Thyroid gland (tissue), 4 donors: ENCODE results near the gene PPP6R1. TPM values are rescaled to one million over a fixed set of nuclear protein-coding genes. Genes with fewer than 3 reads are reported as not detected.

Experiments
- DNase-seq, 2 donors: peaks; one replicate each; pipeline ENCODE4 v3.0.0-alpha.2; 2019
- H3K27ac ChIP-seq, 3 donors: fragments of 200-600 bp; sonication (generic); 1 replicate in 2 of 3; 2 replicates in 1 of 3; pipeline ENCODE4 v1.5.1; 2016 to 2019; ENCODE audit warnings: mild to moderate bottlenecking in 1 of 3, moderate library complexity in 1 of 3
- H3K27me3 ChIP-seq: fragments of 200-600 bp; sonication (generic); one replicate; pipeline ENCODE4 v1.5.1; 2019
- H3K36me3 ChIP-seq, 2 donors: fragments of 200-600 bp; sonication (generic); one replicate each; pipeline ENCODE4 v1.5.1; 2016 to 2019
- H3K4me1 ChIP-seq, 2 donors: fragments of 200-600 bp; sonication (generic); one replicate each; pipeline ENCODE4 v1.5.1; 2017 to 2019
- H3K4me3 ChIP-seq, 3 donors: fragments of 200-600 bp; sonication (generic); replicated peaks in 1 of 3; 1 replicate in 2 of 3; 2 replicates in 1 of 3; pipeline ENCODE4 v1.5.1; 2016; ENCODE audit warnings: mild to moderate bottlenecking in 1 of 3
- H3K9me3 ChIP-seq: fragments of 200-600 bp; sonication (generic); one replicate; pipeline ENCODE4 v1.5.1; 2017
- CTCF ChIP-seq, 6 experiments: fragments of 200-600 bp in 3 of 6; fragments of 450-650 bp in 3 of 6; sonication (generic) in 3 of 6; IDR thresholded peaks; one replicate each; pipeline ENCODE4 v1.5.1; 2016 to 2019; ENCODE audit warnings: antibody characterized with exemption in 6 of 6, mild to moderate bottlenecking in 2 of 6, inconsistent platforms in 1 of 6, moderate library complexity in 1 of 6
- POLR2A ChIP-seq, 2 donors: fragments of 450-650 bp; IDR thresholded peaks; one replicate each; pipeline ENCODE4 v1.6.1; 2017; ENCODE audit warnings: antibody characterized with exemption in 2 of 2, mild to moderate bottlenecking in 2 of 2, moderate library complexity in 1 of 2
- WGBS, 2 donors: methylation state at CpG; one replicate each; pipeline ENCODE4 v1.1.5; 2017; 5-methylcytosine and 5-hydroxymethylcytosine counted together
- intact Hi-C: fragments of 100-400 bp; cut with DNase I; formaldehyde crosslinking; loops from one replicate; pipeline ENCODE4 v1.15.1; 2023
- total RNA-seq, 4 donors: library from RNA; depleted of rRNA; stranded (reverse); fragments of >200 nt; gene quantifications; one replicate each; pipeline ENCODE4 v1.2.3, GENCODE V29; 2016

Gene PPP6R1
- total RNA-seq, 4 donors from 2014 or later: 26.1 to 99.8 (median 54.2) TPM

GRCh38 chr19:55265173-55265572 is 6.4 kb upstream of the PPP6R1 start:
- DNase-seq: no peak
- WGBS, 2 donors: 89 to 90% methylated on average over 16 of the region's 16 CpGs
- intact Hi-C loops: no loop called here
- Histone ChIP-seq H3K36me3 (peaks cover 0 to 4% of the 10 kb centered on the region in 2 donors), H3K4me1 (peaks cover 0 to 2% of the 10 kb centered on the region in 2 donors), H3K4me3 (no peak overlapping the region), H3K27ac (no peak overlapping the region), H3K27me3 (no peaks in the 10 kb centered on the region), H3K9me3 (no peaks in the 10 kb centered on the region)
- TF ChIP-seq POLR2A (IDR thresholded peaks at IDR 0.05) (no peak), CTCF (IDR thresholded peaks at IDR 0.05) (no peak)

- Histone ChIP-seq H3K4me1 (peaks cover 5 to 8% of the 10 kb centered on the region in 2 donors), H3K27ac (no peak overlapping the region), H3K27me3 (no peaks in the 10 kb centered on the region), H3K36me3 (no peaks in the 10 kb centered on the region), H3K9me3 (no peaks in the 10 kb centered on the region), H3K4me3 (no peak overlapping the region)
- 91 to 95% methylated on average over 5 of the region's 5 CpGs for WGBS, 2 donors
- intact Hi-C loops: no loop called here
- no peak for TF ChIP-seq POLR2A (IDR thresholded peaks at IDR 0.05)
- TF ChIP-seq CTCF (IDR thresholded peaks at IDR 0.05): no peak
- no peak for DNase-seq
These were observed 5.7 kb upstream of the PPP6R1 start for GRCh38 chr19:55264531-55264930.

DNA sequence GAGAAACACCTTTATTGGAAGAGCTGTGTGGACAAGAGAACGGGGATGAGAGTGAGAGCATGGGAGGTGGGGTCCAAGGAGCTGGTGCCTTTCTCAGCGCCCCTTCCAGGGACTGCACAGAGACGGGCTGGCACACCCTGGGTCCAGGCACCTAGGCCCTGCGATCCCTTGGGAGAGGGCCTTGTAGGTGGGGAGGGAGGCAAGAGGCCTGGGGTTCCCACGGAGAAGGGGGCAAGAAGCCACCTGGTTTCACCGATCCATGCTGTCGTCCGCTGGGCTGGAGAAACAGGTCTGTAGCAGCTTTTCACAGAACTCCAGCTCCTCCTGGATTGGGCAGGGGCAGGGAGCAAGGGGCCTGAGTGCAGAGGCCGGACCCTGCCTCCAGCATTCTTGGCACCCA is 3.5 kb upstream of the PPP6R1 start:
- H3K4me1 ChIP-seq: peaks cover 11 to 13% of the 10 kb centered on the region in 2 donors
- H3K27me3 ChIP-seq: no peaks in the 10 kb centered on the region
- H3K4me3 ChIP-seq: no peak overlapping the region
- H3K36me3 ChIP-seq: no peaks in the 10 kb centered on the region
- intact Hi-C loops: no loop called here
- DNase-seq: no peak
- H3K27ac ChIP-seq: no peak overlapping the region
- no peaks in the 10 kb centered on the region for H3K9me3 ChIP-seq
- TF ChIP-seq CTCF (IDR thresholded peaks at IDR 0.05) (no peak), POLR2A (IDR thresholded peaks at IDR 0.05) (no peak)
- 92 to 96% methylated on average over 7 to 9 of the region's 9 CpGs for WGBS, 2 donors

GRCh38 chr19:55261671-55262126 is 2.9 kb upstream of the PPP6R1 start:
- DNase-seq: no peak
- Histone ChIP-seq H3K27ac (no peak overlapping the region), H3K9me3 (no peaks in the 10 kb centered on the region), H3K4me1 (peaks cover 17 to 20% of the 10 kb centered on the region in 2 donors), H3K36me3 (no peaks in the 10 kb centered on the region), H3K4me3 (no peak overlapping the region), H3K27me3 (no peaks in the 10 kb centered on the region)
- TF ChIP-seq CTCF (IDR thresholded peaks at IDR 0.05): no peak
- TF ChIP-seq POLR2A (IDR thresholded peaks at IDR 0.05): no peak
- 92 to 93% methylated on average over 10 to 13 of the region's 13 CpGs for WGBS, 2 donors
- intact Hi-C loops: no loop called here

GRCh38 chr19:55259540-55260210 is 858 bp upstream of the PPP6R1 start:
- Histone ChIP-seq H3K36me3 (no peaks in the 10 kb centered on the region), H3K27me3 (no peaks in the 10 kb centered on the region), H3K4me3 (peak overlapping the region in 1 of 3 donors; percentile 93), H3K4me1 (peaks cover 37 to 40% of the 10 kb centered on the region in 2 donors), H3K27ac (peak overlapping the region; percentile 87 to 90 (median 88)), H3K9me3 (no peaks in the 10 kb centered on the region)
- intact Hi-C loops: no loop called here
- 43 to 46% methylated on average over 29 of the region's 29 CpGs for WGBS, 2 donors
- TF ChIP-seq POLR2A (IDR thresholded peaks at IDR 0.05): no peak
- peak in 1 of 6 experiments; percentile 3 for TF ChIP-seq CTCF (IDR thresholded peaks at IDR 0.05)
- no peak for DNase-seq
